Measurements from ENCODE around the gene SYNPR. TPM values are rescaled to one million over a fixed set of nuclear protein-coding genes. Genes with fewer than 3 reads are reported as not detected.

Gene SYNPR
- total RNA-seq, 6 experiments from 2014 or later, result not detected

DNA sequence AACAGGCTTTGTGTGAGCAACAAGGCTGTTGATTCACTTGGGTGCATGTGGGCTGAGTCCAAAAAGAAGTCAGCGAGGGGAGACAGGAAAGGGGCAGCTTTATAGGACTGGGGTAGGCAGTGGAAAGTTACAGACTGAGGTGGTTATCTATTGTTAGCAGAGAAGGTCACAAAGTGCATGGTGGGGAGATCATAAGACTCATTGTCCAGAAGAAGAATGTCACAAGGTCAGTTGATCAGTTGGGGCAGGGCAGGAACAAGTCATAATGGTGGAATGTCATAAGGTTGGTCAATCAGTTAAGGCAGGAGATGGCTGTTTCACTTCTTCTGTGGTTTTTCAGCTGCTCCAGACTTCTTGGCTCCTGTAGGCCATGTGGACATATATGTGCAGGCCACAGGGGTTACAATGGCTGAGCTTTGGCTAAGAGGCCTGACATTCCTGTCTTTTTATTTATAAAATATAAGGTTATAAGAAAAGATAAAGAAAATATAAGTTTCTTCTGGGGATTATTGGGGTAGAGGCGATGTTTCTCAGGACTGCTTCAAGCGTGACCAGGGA lies 304.9 kb downstream of the SYNPR start:
- peak; percentile 1 for DNase-seq
- Mint-ChIP-seq H3K4me3 (no peak overlapping the region), H3K27me3 (ENCODE audit: insufficient read depth) (no peaks in the 10 kb centered on the region; the same call in 1 of the 2 replicates), H3K4me1 (ENCODE audit: low read depth) (peaks cover 20% of the 10 kb centered on the region), H3K9me3 (no peaks in the 10 kb centered on the region), H3K27ac (0 out of 2 replicates have a peak overlapping the region, but pooled peaks have one; percentile 4), H3K36me3 (ENCODE audit: low read depth) (no peaks in the 10 kb centered on the region)
- TF ChIP-seq, protein P1, sequence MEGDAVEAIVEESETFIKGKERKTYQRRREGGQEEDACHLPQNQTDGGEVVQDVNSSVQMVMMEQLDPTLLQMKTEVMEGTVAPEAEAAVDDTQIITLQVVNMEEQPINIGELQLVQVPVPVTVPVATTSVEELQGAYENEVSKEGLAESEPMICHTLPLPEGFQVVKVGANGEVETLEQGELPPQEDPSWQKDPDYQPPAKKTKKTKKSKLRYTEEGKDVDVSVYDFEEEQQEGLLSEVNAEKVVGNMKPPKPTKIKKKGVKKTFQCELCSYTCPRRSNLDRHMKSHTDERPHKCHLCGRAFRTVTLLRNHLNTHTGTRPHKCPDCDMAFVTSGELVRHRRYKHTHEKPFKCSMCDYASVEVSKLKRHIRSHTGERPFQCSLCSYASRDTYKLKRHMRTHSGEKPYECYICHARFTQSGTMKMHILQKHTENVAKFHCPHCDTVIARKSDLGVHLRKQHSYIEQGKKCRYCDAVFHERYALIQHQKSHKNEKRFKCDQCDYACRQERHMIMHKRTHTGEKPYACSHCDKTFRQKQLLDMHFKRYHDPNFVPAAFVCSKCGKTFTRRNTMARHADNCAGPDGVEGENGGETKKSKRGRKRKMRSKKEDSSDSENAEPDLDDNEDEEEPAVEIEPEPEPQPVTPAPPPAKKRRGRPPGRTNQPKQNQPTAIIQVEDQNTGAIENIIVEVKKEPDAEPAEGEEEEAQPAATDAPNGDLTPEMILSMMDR (IDR thresholded peaks at IDR 0.05), result no peak

DNA sequence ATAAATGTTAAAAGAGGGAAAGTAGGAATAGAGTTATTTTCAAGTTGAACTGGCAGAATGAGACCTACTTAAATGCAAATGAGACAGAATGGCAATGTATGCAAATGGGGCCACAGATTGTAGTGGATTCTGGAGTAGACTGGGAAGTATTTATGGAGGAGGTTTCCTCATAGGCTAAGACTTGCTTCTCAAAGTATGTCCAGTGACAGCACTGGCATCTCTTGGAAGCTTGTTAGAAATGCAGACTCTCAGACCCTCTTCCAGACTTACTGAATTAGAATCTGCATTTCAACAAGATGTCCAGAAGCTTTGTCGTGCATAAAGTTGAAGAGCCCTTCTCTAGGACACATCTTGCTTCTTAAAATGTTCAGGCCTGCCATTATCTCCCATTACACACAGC lies 306.6 kb downstream of the SYNPR start:
- H3K9me3 Mint-ChIP-seq, result peaks cover 7% of the 10 kb centered on the region; the same call in 1 of the 2 replicates
- no peaks in the 10 kb centered on the region for H3K36me3 Mint-ChIP-seq (ENCODE audit: low read depth)
- no peak overlapping the region for H3K4me3 Mint-ChIP-seq
- peaks cover 20% of the 10 kb centered on the region for H3K4me1 Mint-ChIP-seq (ENCODE audit: low read depth)
- DNase-seq, result no peak
- H3K27ac Mint-ChIP-seq, result no peak overlapping the region
- H3K27me3 Mint-ChIP-seq (ENCODE audit: insufficient read depth), result no peaks in the 10 kb centered on the region; the same call in 1 of the 2 replicates
- TF ChIP-seq, protein P1 (IDR thresholded peaks at IDR 0.05), result no peak

DNA sequence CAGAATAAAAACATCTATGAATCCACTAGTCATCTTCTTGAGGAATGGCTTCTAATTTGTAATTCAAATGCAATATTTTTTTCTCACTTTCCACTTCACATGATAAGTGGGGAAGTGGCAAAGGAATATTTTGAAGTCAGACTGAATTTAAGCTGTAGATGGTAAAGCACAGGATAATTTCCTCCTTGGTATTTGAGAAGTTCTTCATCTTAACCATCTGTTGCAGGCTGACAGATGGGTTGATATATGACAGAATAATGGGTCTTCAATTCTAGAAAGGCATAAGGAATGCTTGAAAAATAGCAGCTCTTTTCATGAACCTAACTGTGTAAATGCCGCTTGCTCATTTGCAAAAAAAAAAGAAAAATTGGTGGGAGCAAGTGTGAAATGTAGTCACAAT lies 307.8 kb downstream of the SYNPR start:
- no peak for DNase-seq
- H3K4me3 Mint-ChIP-seq, result no peak overlapping the region
- TF ChIP-seq, protein P1 (IDR thresholded peaks at IDR 0.05), result no peak
- H3K36me3 Mint-ChIP-seq (ENCODE audit: low read depth), result no peaks in the 10 kb centered on the region
- peaks cover 7% of the 10 kb centered on the region; the same call in 1 of the 2 replicates for H3K9me3 Mint-ChIP-seq
- H3K4me1 Mint-ChIP-seq (ENCODE audit: low read depth), result peaks cover 20% of the 10 kb centered on the region
- H3K27me3 Mint-ChIP-seq (ENCODE audit: insufficient read depth), result no peaks in the 10 kb centered on the region; the same call in 1 of the 2 replicates
- no peak overlapping the region for H3K27ac Mint-ChIP-seq

DNA sequence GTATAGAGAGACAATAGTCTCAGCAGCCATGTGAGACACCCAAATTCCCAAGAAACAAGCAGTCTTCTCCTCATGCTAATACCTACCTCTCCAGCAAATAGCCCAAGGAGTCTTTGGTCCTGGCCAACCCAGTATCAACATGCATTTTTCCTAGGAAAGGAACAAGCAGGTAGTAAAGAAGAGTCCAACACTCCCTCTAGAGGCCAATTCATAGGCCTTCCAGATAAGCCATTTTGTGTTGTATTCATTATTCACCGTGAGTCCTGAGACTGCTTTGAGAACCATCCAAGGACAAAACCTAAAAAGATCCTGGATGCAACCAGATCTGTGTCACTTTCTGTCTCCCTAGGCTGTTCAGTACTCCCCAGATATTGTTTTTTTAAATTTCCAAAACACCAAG lies 310.8 kb downstream of the SYNPR start:
- peaks cover 6% of the 10 kb centered on the region for H3K4me1 Mint-ChIP-seq (ENCODE audit: low read depth)

DNA sequence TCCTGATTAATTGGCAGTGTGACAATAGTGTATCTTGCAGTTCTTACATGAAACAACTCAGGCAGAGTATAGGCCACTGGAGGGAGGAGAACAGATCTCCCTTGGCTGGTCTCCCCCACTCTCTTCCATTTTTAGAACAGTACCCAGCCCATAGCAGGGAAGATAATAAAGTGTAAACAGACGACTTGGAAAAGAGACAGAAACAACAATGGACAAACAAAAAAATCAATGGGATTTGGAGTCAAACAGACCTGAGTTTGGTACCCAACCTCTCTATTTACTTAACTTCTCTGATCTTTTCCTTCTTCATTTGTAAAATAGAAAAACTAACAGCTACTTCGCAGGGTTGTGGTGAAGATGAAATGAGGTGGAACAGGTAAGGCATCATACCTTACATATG lies 315.7 kb downstream of the SYNPR start:
- no peak for DNase-seq
- Mint-ChIP-seq H3K9me3 (peaks cover 6% of the 10 kb centered on the region; the same call in 1 of the 2 replicates), H3K27me3 (ENCODE audit: insufficient read depth) (peaks cover 1% of the 10 kb centered on the region), H3K4me1 (ENCODE audit: low read depth) (no peaks in the 10 kb centered on the region), H3K4me3 (no peak overlapping the region), H3K36me3 (ENCODE audit: low read depth) (no peaks in the 10 kb centered on the region), H3K27ac (no peak overlapping the region)
- TF ChIP-seq, protein P1 (IDR thresholded peaks at IDR 0.05), result no peak

More for the DNA sequence above, 310.8 kb downstream of the SYNPR start:
- TF ChIP-seq, protein P1 (IDR thresholded peaks at IDR 0.05), result peak; percentile 28
- Mint-ChIP-seq H3K36me3 (ENCODE audit: low read depth) (no peaks in the 10 kb centered on the region), H3K4me3 (no peak overlapping the region), H3K27me3 (ENCODE audit: insufficient read depth) (peaks cover 1% of the 10 kb centered on the region; the same call in 1 of the 2 replicates), H3K9me3 (peaks cover 7% of the 10 kb centered on the region; the same call in 1 of the 2 replicates), H3K27ac (no peak overlapping the region)
- DNase-seq, result no peak
